Colon (tissue), 2 donors: ENCODE measurements around the gene SYK.

Experiments used
- FAIRE-seq: peaks from 2 replicates; lab custom pipeline; 2012; peaks lifted over from hg19 to GRCh38; lab: Jason Lieb, UNC
- donor health status: control.
- donor health status: control.

Gene SYK

DNA sequence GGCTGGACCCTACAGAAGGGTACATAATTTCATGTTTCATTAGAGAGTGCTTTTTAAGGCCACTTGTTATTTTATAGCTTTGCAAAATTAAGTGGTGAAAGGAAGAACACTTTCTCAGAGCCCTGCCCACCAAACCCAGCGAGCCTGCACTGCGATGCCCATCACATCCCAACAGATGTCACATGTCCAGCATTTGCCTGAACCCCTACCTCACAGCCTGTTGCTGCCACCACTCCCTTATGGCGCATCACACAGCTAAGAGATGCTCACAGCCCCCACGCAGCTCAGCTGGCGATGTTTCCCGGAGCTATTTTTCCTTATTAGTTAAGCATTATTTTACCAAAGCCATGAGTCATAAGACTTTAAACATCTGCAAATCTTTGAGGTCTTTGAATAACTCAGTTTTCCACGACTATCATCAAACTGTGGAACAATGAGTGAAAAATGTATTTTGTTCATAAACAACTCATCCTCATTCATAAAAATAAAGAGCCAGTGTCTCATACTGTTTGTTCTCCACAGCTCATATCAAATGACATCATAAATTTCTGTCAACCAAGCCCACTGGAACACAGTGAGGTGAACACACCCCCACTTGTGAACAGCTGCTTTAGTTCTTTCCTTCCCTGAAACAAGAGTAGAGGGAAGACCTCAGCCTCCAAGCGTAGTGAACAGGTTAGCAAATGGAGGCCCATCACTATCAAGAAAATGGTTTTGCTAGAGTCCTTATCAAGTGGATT is 104.9 kb downstream of the SYK start:
- FAIRE-seq = no peak

DNA sequence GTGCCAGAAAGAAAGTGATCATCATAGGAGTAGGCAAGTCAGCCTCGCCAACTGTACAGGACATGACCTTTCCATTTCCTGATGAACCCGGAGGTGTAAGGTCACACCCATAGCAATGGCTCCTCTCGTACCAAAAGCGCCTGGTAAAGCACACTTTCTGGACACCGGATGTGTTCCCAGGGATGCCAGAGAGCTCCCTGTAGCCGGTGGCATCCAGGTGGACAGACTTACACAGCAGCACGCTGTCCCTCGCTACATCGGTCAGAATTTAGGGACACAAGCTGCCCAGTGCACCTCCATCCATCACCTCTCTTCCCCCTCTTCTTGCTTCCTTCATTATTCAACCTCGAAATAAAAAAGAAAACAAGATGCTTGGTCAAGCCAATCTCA is 105.4 kb downstream of the SYK start:
- FAIRE-seq = no peak

DNA sequence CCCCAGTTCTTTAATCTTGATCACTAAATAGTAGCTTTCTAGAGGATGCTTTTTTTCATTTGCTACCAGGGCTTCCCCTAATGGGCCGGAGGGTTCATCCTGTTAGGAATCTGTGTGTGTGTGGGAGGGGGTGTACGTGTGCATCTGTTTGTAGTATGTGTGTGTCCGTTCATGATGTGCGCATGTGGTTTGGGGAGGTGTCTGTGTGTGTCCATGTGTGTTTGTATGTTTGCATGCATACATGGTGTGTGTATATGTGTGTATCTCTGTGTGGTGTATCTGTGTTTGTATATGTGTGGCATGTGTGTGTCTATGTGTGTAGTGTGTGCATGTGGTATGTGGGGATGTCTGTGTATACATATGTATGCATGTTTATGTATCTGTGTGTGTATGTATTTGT is 106.2 kb downstream of the SYK start:
- no peak for FAIRE-seq

DNA sequence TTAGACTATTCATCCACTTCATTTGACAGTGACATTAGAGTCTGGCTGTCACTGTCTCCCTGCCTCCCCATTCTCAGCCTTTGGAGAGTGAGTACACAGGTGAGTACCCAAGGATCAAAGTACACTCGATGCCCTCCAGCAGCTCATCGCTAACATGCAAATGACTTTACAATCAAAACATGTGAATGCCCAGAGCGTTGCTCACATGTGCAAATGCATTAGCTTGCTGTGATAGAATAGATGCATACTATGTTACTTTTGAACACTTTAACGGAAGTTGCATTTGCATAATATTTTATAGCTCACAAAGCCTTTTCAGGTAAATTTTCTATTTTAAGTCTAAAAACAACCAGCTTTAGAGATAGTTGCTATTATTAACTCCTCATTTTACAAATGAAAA is 107.6 kb downstream of the SYK start:
- no peak for FAIRE-seq

DNA sequence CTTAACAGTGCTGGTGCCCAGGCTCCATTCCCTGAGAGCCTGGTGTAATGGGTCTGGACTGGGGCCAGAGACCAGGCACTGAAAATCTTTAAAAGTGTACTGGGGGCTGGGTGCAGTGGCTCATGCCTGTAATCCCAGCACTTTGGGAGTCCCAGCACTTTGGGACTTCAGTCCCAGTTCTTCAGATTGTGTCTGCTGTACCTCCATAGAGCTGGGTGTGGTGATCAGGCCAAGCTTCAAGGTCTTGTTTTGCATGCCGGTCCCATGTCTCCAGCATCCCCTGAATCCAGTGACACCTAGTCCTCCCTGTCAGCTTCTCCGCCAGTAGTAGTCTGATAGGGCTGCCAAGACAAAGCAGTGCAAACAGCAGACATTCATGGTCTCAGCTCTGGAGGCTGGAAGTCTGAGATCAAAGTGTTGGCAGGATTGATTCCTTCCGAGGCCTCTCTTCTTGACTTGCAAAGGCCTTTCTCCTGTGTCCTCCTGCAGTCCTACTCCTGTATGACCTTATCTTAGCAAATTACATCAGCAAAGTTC is 108.2 kb downstream of the SYK start:
- no peak for FAIRE-seq

DNA sequence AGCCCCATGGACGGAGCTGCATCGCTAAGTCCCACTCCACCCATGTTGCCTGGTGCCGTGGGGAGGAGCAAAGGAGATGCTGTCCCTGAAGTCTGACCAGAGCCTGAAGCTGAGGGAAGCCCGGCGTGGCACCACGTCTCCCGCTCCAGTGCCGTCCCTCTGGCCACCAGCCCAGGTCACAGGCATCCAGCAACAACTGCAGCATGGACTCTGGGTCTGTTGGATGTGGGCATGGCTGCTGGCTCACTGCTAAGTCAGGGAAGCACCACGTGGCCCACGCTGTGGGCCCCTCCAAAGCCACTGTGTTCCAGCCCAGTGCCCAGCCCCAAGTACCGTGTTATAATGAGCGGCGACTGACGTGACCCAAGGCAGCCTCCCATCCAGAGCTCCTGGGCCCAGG is 112.6 kb downstream of the SYK start:
- no peak for FAIRE-seq

DNA sequence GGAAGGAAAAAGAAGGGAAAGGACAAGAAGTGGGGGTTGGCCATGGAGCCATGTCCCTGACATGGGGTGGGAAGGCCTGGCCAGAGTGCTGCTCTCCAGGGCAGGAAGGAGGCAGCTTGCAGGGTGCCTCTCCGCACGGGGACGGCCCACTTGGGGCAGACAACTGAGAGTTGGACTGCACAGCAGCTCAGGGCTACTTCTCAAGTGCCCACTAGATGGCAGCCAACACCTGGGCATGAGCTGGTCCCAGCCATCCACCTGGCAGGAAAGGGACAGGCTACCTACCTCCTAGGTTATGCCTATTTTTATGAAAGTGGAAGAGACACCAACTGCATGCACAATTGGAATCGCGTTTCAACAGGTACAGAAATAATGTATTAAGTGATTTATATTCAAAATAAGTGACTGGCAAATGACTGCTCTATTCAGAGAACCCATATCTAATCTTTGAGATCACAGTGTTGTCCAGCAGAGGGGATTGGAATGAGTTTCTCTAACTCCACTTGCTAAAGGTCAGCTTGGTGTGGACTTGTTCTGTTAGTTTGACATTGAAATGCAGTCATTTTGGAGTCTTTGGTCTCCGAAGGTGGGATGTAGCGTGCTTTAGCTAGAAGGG is 113.4 kb downstream of the SYK start:
- FAIRE-seq = no peak

DNA sequence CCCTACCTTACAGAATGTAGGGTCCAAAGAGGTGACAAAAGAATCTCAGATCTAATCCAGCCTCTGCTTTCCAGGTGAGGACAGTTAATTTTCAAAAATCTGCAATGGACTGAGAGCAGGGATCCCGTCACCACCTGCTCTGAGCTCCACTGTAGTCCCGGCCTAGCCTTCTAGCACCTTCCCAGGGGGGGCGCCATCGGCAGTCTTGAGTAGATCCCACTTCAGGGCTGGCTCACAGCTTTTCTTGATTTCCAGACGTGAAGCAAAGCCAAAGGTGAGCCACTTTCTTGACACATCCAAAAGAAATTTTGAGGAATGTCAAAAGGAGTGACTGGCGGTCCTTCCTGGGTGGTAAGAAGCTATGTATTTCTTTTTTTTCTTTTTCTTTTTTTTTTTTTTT is 114.1 kb downstream of the SYK start:
- FAIRE-seq = no peak

DNA sequence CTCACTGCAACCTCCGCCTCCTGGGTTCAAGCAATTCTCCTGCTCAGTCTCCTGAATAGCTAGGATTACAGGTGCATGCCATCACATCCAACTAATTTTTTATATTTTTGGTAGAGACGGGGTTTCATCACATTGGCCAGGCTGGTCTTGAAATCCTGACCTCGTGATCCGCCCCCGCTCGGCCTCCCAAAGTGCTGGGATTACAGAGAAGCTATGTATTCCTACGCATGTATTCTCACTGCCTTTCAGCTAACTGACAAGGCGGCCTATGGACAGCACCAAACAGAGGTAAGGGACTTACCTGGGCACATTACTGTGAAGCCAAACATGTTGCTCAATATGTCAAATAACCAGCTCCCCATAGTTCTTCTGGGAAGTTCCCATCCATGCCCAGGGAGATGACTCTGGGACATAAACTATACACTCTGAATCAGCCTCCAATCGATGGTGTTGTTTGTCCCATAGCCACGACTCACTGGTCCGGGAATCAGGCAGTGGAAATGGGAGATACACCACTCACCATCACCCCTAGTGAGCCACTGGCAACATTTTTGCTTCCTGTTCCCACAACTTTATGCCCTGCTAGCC is 114.6 kb downstream of the SYK start:
- FAIRE-seq = no peak

DNA sequence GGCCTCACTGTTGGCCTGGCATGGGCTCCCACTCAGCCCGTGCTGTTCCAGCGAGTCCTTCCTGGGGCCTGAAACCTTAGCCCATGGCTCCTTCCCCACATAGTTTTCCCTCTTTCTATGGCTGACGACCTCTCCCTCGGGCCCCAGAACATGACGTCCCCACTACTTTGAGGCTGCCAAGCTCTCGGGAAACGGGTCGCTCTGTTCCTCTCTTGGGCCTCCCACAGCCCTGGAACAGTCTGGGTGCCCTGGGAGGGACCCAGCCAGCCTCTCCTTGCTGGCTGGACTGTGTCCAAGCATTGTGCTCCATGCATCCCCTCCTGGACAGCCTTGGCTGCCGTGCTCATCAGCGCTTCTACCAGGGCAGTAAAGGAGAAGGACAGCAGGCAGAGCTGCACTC is 118.3 kb downstream of the SYK start:
- FAIRE-seq = no peak

DNA sequence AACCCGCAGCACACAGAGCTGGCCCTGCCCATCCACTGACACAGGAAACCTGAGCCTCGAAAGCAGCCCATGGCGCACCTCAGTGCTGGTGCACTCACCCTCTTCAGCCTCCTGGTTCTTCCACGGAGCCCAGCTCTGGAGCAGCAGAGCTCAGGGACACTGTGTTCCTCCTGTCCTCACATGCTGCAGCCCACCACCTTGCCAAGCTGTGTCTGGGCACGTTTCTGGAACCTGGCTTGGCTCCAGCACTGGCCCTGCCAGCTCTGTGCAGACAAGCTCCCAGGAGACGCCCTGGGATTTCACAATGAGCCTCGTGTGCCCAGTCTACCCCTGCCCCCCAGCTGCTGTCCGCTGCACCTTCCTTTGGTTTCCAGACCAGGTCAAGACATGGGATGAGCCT is 119.5 kb downstream of the SYK start:
- no peak for FAIRE-seq

DNA sequence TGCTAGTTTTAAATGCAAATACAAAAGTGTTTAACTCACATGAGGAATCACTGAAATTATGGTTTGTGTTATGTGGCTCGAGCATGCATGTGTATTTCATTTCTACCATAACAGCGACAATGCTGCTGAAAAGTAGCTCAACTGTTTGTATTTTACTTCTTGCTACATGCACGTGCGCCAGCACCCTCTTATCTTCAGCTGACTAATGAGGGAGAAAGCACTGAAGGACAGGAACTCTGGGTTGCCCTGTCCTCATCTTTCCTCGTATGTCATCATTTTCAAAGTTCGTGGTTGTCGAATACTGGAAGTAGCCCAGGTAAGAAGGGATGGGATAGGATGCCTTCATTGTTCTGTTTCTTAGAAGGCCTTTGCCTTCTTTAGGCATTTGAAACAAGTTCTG is 120.3 kb downstream of the SYK start:
- no peak for FAIRE-seq

DNA sequence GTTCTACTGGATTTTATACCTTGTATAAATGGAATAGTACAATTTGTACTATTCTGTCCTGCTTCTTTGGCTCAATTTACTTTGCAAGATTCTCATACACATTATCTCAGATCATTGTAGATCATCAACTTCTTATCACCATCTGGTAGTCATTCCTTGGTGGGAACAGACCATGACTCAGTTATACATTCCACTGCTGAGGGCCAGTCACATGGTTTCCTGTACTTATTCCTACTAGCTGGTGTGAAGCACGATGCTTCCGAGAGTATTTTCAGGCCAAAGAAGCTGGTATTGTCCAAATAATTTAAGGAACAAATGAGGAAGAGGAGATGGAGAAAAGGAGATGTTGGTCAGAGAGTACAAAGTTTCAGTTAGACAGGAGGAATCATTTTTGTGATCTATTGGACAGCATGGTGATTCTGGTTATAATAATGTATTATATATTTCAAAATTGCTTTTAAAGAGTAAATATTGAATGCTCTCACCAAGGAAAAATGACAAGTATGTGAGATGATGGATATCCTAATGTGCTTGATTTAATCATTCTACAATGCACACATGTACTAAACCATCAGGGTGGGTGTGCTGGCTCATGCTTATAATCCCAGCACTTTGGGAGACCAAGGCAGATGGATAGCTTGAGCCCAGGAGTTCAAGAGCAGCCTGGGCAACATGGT is 124.1 kb downstream of the SYK start:
- FAIRE-seq = no peak

DNA sequence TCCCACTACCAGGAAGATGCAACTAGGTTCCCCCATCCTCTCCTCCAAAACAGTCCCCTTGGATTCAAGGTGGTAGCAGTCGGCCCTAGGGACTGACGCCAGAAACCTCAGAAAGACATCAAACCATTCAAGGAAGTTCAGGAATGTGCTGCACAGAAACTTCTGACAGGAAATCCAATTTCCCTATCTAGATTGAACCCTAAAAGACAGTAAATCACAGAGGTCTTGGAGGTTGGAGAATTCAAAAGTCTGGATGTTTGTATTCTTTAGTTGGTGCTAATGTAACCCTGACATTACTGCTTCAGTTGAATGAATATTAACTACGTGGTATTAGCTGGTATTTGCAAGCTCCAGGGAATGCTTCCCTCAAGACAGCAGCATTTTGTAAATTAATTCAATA is 125.3 kb downstream of the SYK start:
- FAIRE-seq = no peak

DNA sequence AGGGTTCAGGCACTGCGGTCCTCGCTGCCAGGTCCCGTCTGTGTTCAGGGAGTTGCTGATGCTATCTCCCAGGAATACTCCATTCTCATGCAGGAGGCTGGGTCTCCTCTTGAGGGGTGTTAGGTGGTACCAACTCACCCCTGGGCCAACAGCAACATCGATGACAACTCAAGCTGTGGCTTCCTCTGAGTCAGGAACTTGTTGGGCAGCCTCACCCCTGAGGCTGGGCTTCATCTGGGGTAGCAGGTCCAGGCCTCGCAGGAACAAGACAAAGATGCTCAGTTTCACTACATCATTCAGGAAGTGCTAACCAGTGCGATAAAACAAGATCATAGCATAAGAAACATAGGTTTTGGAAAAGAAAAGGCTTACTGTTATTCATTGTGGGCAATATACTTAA is 125.9 kb downstream of the SYK start:
- no peak for FAIRE-seq

DNA sequence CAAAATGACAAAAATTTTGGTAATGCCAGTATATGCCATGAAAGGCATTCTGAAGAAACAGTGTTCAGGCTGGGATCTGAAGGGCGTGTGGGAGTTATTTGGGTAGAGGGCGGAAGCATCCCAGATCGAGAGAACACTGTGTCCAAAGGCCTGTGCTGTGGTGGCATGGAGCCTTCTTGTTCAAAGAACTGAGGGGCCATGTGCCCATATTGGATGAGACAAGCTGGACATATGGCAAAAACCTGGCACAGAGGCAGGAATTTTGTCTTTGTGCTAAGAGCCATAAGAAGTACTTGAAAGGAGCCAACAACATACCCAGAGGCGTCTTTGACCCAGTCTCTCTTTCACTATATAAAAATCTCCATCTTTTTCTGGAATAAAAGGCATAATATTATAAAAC is 128.0 kb downstream of the SYK start:
- no peak for FAIRE-seq

DNA sequence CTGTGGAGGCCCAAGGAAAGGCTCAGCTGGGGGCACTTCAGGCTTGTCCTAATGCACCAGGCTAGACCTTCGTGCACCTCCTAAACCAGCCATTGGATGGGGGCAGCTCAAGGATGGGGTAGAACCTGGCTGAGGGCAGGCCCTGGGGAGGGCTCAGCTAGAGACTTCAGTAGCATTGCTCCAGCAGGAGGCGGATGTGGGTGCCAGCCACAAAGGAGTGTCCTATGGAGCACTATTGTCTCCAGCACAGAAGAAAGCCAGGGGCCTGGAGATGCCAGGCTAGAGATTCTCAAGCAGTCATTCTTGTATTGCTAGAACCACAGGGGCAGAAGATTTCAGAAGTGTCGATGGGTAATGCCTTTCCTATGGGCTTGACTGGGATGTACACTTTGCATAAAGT is 131.8 kb downstream of the SYK start:
- no peak for FAIRE-seq

DNA sequence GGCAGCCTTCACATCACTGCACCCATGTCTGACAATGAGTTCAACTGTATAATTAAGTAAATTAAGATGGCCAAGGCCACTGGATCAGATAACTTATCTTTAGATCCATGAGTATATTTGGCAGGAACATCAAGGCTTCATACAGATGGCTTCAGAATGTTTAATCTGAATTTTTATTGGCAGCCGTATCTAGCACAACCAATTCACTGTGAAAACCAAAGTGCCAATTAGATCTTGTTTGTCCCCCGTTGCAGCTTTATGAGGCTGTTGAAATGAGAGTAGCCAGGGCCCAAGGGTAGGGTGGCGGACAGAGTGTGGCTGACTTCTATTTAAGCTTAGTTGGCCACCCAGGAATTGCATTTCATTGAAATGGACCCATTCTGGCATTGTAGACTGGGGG is 137.7 kb downstream of the SYK start:
- no peak for FAIRE-seq

DNA sequence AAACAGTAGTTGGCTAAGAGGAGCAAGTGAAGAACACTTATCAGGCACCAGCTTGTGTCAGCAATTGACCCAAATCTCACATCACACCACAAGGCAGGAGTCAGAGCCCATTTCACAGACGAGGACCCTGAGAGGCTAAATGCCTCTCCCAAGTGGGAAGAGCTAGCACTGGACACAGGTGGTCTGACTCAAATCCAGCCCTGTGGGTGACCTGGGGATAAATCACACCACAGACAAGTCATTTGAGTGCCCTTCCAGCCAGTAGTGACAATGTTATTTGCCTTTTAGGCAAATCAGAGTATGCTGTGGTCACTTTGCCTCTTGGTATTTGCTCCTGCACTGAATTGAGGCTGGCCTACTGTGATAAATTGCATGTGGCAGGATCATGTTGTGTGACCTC is 138.7 kb downstream of the SYK start:
- FAIRE-seq = no peak

DNA sequence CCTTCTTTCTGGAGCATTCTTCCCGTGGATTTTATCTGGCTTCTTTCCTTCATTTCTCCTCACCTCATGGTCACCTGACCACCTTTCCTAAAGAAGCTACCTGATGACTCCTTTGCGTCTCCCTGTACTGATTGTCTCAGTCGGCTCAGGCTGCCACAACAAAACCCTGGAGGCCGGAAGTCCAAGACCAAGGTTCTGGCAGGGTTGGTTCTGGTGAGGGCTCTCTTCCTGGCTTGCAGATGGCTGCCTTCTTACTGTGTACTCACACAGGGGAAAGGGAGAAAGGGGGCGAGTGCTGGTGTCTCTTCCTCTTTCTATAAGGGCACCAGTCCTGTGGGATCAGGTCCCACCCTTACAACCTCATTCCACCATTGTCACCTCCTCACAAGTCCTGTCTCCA is 140.0 kb downstream of the SYK start:
- FAIRE-seq = no peak

DNA sequence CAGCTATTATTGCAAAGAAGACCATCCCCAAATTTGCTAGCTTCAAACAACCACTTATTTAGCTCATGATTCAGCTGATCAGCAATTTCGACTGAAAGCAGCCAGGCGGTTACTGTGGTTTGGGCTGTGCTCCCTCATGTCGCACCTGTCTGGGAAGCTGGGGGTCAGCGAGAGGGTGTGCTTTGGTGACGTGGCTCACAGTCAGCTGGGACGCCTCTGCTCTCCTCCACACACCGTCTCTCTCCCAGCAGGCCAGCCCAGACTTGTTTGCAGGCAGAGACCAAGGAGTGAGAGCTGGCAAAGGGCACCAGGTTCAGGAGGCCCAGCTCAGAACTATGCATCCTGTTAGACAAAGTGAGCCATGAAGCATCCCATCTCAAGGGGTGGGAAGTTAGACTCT is 140.9 kb downstream of the SYK start:
- no peak for FAIRE-seq

DNA sequence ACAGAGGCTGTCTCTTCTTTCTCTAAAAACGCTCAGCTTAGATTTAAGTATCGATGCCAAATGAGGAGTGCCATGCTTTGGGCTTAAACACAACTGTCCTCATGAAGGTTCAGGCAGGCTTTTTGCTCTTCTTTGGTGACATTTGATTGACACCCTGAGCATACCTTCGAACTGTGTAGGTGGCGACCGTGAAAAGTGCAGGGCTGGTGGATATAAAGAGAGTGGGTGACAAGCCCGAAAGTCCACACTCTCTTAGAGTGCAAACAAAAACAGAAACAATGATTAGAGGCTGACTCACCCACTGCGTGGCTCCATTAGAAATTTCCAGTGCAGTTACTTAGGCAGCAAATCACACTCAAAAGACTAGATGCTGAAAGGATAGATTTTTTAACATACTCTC is 141.7 kb downstream of the SYK start:
- no peak for FAIRE-seq

DNA sequence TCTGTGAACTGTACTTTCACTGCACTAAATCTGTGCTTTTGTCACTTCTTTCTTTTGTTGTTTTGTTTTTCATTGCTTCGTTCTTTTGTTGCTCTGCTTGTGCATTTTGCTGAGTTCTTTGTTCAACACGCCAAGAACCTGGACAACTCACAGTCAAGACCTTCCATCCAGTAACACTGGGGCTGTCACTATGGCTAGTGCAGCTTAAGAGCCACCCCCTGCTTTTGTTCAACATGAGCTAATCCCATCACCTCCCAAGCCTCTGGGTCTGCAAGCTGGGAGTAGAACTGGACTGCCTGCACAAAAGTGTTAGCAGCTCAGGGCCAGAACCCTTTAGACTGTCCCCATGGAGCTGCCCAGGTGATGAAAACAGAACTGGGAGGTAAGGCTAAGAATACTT is 143.7 kb downstream of the SYK start:
- FAIRE-seq = no peak
